ENCODE data around the gene SS18L1.

SS18L1 gene

GRCh38 chr20:62225026-62225425 lies 81.5 kb downstream of the SS18L1 start:
- H3K4me3 ChIP-seq (ENCODE audit: low read length) = no peak overlapping the region
- TF ChIP-seq, protein P1, sequence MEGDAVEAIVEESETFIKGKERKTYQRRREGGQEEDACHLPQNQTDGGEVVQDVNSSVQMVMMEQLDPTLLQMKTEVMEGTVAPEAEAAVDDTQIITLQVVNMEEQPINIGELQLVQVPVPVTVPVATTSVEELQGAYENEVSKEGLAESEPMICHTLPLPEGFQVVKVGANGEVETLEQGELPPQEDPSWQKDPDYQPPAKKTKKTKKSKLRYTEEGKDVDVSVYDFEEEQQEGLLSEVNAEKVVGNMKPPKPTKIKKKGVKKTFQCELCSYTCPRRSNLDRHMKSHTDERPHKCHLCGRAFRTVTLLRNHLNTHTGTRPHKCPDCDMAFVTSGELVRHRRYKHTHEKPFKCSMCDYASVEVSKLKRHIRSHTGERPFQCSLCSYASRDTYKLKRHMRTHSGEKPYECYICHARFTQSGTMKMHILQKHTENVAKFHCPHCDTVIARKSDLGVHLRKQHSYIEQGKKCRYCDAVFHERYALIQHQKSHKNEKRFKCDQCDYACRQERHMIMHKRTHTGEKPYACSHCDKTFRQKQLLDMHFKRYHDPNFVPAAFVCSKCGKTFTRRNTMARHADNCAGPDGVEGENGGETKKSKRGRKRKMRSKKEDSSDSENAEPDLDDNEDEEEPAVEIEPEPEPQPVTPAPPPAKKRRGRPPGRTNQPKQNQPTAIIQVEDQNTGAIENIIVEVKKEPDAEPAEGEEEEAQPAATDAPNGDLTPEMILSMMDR (conservative IDR thresholded peaks at IDR 0.05; ENCODE audit: low read length) = no peak
- DNase-seq (ENCODE audit: low read depth) = no peak

DNA sequence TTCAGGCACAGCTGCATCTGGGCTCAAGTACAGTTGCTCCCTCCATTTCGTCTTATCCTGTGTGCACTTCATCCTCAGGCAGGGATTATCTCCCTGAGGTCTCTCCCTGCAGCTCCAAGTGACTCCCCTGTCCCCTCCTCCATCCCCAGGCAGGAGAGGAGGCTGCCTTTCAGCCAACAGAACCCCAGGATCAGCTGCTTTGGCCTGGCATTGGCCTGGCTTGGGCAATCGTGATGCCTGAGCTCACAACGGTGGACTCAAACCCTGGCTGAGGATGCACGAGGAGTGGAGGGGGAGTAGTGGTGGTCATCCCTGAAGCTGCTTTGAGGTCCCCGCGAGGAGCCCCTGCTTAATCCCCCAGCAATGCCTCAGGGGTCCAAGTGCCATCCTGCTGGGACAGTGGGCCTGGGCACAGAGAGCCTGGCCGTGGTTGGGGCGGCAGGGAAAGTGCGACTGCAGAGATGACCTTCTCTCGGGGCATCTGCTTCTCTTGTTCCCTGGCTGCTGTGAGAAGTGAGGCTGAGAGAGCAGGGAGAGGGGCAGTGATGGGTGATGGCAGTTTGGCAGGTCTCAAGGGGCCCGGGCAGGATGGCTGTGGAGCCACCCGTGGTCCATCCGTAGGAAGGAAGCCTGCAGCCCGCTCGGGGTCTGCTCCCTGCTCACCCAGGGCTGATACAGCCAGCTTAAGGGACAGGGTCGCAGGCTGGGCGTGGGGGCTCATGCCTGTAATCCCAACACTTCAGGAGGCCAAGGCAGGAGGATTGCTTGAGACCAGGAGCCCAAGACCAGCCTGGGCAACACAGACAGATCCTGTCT lies 82.5 kb downstream of the SS18L1 start:
- no peak overlapping the region for H3K4me3 ChIP-seq (ENCODE audit: low read length)
- DNase-seq (ENCODE audit: low read depth) = no peak
- TF ChIP-seq, protein P1 (conservative IDR thresholded peaks at IDR 0.05; ENCODE audit: low read length) = no peak

DNA sequence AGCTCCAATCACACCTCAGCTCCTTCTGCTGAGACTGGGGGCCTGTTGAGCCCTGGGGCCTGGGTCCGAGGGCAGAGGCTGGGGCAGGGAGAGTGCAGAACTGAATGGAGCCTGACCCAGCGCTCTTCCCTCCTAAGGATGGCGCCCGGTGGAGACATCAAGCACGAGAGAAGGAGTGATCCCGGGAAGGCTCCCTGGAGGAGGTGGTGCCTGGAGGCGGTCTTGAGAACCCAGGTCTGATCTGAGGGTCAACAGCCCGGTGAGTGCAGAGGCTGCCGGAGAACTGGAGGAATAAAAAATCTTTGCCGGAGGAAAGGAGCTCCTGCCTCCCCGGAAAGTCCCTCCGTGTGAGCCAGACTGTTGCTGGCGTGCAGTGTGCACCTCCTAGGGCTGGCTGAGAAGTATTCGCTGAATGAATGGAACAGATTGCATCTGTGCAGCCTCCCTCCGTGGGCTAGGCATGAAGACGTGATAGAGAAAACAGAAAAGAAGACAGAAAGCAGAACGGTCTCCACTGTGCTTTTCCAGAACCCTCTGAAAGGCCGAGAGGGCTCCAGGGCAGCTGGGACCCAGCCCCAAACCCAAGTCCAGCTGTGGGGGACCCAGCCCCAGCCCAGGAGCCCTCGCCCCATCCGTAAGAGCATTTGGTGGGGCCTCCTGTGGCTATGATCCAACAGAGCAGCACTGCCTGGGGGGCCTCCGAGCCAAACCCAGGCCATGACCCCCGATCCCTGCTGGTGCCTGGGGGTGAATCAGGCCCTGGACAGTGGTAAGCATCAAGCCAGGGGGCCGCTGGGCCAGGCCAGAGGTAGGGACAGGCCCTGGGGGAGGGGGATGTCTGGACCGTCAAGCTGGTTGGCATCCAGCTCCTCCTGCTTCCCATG lies 83.4 kb downstream of the SS18L1 start:
- TF ChIP-seq, protein P1 (conservative IDR thresholded peaks at IDR 0.05; ENCODE audit: low read length) = no peak
- no peak overlapping the region for H3K4me3 ChIP-seq (ENCODE audit: low read length)
- DNase-seq (ENCODE audit: low read depth) = no peak

- no peak for DNase-seq (ENCODE audit: low read depth)
- H3K4me3 ChIP-seq (ENCODE audit: low read length) = no peak overlapping the region
- TF ChIP-seq, protein P1 (conservative IDR thresholded peaks at IDR 0.05; ENCODE audit: low read length) = no peak
Measured at GRCh38 chr20:62227591-62227976, 84.0 kb downstream of the SS18L1 start.

GRCh38 chr20:62227977-62228958 lies 84.7 kb downstream of the SS18L1 start:
- DNase-seq (ENCODE audit: low read depth) = no peak
- TF ChIP-seq, protein P1 (conservative IDR thresholded peaks at IDR 0.05; ENCODE audit: low read length) = no peak
- no peak overlapping the region for H3K4me3 ChIP-seq (ENCODE audit: low read length)

- no peak for DNase-seq (ENCODE audit: low read depth)
- no peak overlapping the region for H3K4me3 ChIP-seq (ENCODE audit: low read length)
- TF ChIP-seq, protein P1 (conservative IDR thresholded peaks at IDR 0.05; ENCODE audit: low read length) = no peak
Measured at GRCh38 chr20:62228982-62229545, 85.5 kb downstream of the SS18L1 start.
